PC-3 (cell line): ENCODE data around the gene SMPX. TPM values are rescaled to one million over a fixed set of nuclear protein-coding genes. Genes with fewer than 3 reads are reported as not detected.
A peak's percentile ranks its signal among the peaks of the same experiment; 100 is the strongest.
"Not testable (repeated sequence)": the region's sequence is repeated elsewhere in the genome, so short reads cannot be mapped to it uniquely, and the experiment has no call there.

Source experiments
- ATAC-seq: fragments of 200-7000 bp; cut with Tn5 transposase; 2 replicates; pipeline ENCODE4 v1.9.1; 2020; ENCODE audit warnings: mild to moderate bottlenecking, moderate library complexity
- BruUV-seq: library from RNA; stranded (reverse); fragments of 400-500 nt; replicated peaks from 2 replicates; lab custom pipeline; 2021; lab: Mats Ljungman, UMichigan
- CTCF ChIA-PET: fragments of 300-600 bp; sonication (Branson Sonifier 250); formaldehyde crosslinking; loops from one replicate; lab custom pipeline; 2022; ENCODE audit warnings: antibody characterized with exemption; lab: Charles Lee
- POLR2A ChIA-PET: fragments of 300-600 bp; sonication (Branson Sonifier 250); formaldehyde crosslinking; loops from one replicate; lab custom pipeline; 2022; ENCODE audit warnings: antibody characterized with exemption; ENCODE audit not compliant: unreplicated experiment; lab: Charles Lee
- DNase-seq: peaks from one replicate; pipeline ENCODE4 v3.0.0-alpha.2; 2015
- H2AFZ ChIP-seq: fragments of 300-600 bp; sonication (generic); 2 replicates; pipeline ENCODE4 v1.6.0; 2016; ENCODE audit warnings: antibody characterized with exemption, low read length
- H3F3A ChIP-seq: fragments of 300-600 bp; sonication (generic); one replicate; pipeline ENCODE4 v1.6.0; 2017; ENCODE audit warnings: antibody characterized with exemption, low read length, control low read depth, mild to moderate bottlenecking; ENCODE audit not compliant: unreplicated experiment
- H3K27ac ChIP-seq: fragments of 300-600 bp; sonication (generic); 2 replicates; pipeline ENCODE4 v1.5.1; 2016; ENCODE audit warnings: mild to moderate bottlenecking, low read length
- H3K27me3 ChIP-seq: fragments of 300-600 bp; sonication (generic); 2 replicates; pipeline ENCODE4 v1.6.1; 2016; ENCODE audit warnings: low read length, mixed read lengths
- H3K36me3 ChIP-seq: fragments of 300-600 bp; sonication (generic); 2 replicates; pipeline ENCODE4 v1.6.1; 2016; ENCODE audit warnings: low read depth, mixed run types, low read length, mixed read lengths
- H3K4me1 ChIP-seq: fragments of 300-600 bp; sonication (generic); 2 replicates; pipeline ENCODE4 v1.5.1; 2016; ENCODE audit warnings: low read length; ENCODE audit not compliant: insufficient read depth
- H3K4me2 ChIP-seq: fragments of 300-600 bp; sonication (generic); 2 replicates; pipeline ENCODE4 v1.6.0; 2016; ENCODE audit warnings: low read length
- H3K4me3 ChIP-seq: fragments of 300-600 bp; sonication (generic); 2 replicates; pipeline ENCODE4 v1.5.1; 2016; ENCODE audit warnings: mild to moderate bottlenecking, low read length, mixed read lengths
- H3K79me2 ChIP-seq: fragments of 300-600 bp; sonication (generic); 2 replicates; pipeline ENCODE4 v1.6.1; 2017; ENCODE audit warnings: low read length, mixed read lengths
- H3K9ac ChIP-seq: fragments of 300-600 bp; sonication (generic); 2 replicates; pipeline ENCODE4 v1.6.0; 2016; ENCODE audit warnings: mild to moderate bottlenecking, low read length
- H3K9me2 ChIP-seq: fragments of 300-600 bp; sonication (generic); replicated peaks from 2 replicates; pipeline ENCODE4 v1.6.1; 2016; ENCODE audit warnings: mixed run types, low read length, mixed read lengths
- H3K9me3 ChIP-seq: fragments of 300-600 bp; sonication (generic); 2 replicates; pipeline ENCODE4 v1.6.1; 2016; ENCODE audit warnings: low read length, mixed read lengths
- H4K20me1 ChIP-seq: fragments of 300-600 bp; sonication (generic); 2 replicates; pipeline ENCODE4 v1.6.1; 2016; ENCODE audit warnings: low read length, mixed read lengths
- CTCF ChIP-seq: fragments of 300-600 bp; sonication (generic); conservative IDR thresholded peaks from 2 replicates; pipeline ENCODE4 v1.5.1; 2017; ENCODE audit warnings: antibody characterized with exemption, low read depth, mild to moderate bottlenecking, low read length
- EZH2 ChIP-seq: fragments of 300-600 bp; sonication (generic); IDR thresholded peaks from one replicate; pipeline ENCODE4 v1.6.1; 2017; ENCODE audit warnings: antibody characterized with exemption, mild to moderate bottlenecking, low read length; ENCODE audit not compliant: unreplicated experiment
- EZH2phosphoT487 ChIP-seq: fragments of 300-600 bp; sonication (generic); IDR thresholded peaks from 2 replicates; pipeline ENCODE4 v1.6.1; 2018; ENCODE audit warnings: mild to moderate bottlenecking, antibody characterized with exemption, low read length, borderline replicate concordance
- intact Hi-C: fragments of 100-400 bp; cut with micrococcal nuclease; formaldehyde crosslinking; loops from 2 replicates; pipeline ENCODE4 v1.9.0; 2023
- total RNA-seq: library from RNA; depleted of rRNA; stranded (reverse); fragments of >200 nt; gene quantifications from 2 replicates; pipeline ENCODE4 v1.2.3, GENCODE V29; 2014

The SMPX gene
- total RNA-seq, 1 experiment from 2014 or later, result not detected

- no TSS peak for BruUV-seq
- no peak overlapping the region for H3K27ac ChIP-seq
These were observed 21.2 kb upstream of the SMPX start for GRCh38 chrX:21779095-21779494.

GRCh38 chrX:21778236-21778635 is 20.3 kb upstream of the SMPX start:
- Histone ChIP-seq H4K20me1 (no peaks in the 10 kb centered on the region), H3K4me3 (no peak overlapping the region), H3K27ac (no peak overlapping the region), H3K36me3 (no peaks in the 10 kb centered on the region), H3K9me2 (no peaks in the 10 kb centered on the region), H3K9ac (no peak overlapping the region), H3K27me3 (no peaks in the 10 kb centered on the region), H3K9me3 (no peaks in the 10 kb centered on the region), H2AFZ (no peak overlapping the region), H3K4me2 (no peak overlapping the region), H3F3A (no peaks in the 10 kb centered on the region), H3K79me2 (no peaks in the 10 kb centered on the region), H3K4me1 (no peaks in the 10 kb centered on the region)
- POLR2A ChIA-PET, result no interaction called here
- CTCF ChIA-PET, result no interaction called here
- TF ChIP-seq CTCF (no peak), EZH2 (no peak), EZH2phosphoT487 (no peak)
- no TSS peak for BruUV-seq
- no peak for DNase-seq
- ATAC-seq, result no peak
- intact Hi-C loops, result no loop called here

More at GRCh38 chrX:21779095-21779494, 21.2 kb upstream of the SMPX start:
- no peaks in the 10 kb centered on the region for H3K79me2 ChIP-seq
- H3K4me3 ChIP-seq, result no peak overlapping the region
- no peak for DNase-seq
- no peaks in the 10 kb centered on the region for H3K4me1 ChIP-seq
- TF ChIP-seq EZH2 (no peak), EZH2phosphoT487 (no peak), CTCF (no peak)
- ATAC-seq, result no peak
- intact Hi-C loops, result no loop called here
- no peak overlapping the region for H2AFZ ChIP-seq
- no peaks in the 10 kb centered on the region for H3K27me3 ChIP-seq
- no peak overlapping the region for H3K9ac ChIP-seq
- no peak overlapping the region for H3K4me2 ChIP-seq
- ChIA-PET CTCF (no interaction called here), POLR2A (no interaction called here)
- no peaks in the 10 kb centered on the region for H3K9me3 ChIP-seq
- no peaks in the 10 kb centered on the region for H4K20me1 ChIP-seq
- no peaks in the 10 kb centered on the region for H3K36me3 ChIP-seq
- H3F3A ChIP-seq, result no peaks in the 10 kb centered on the region
- no peaks in the 10 kb centered on the region for H3K9me2 ChIP-seq

GRCh38 chrX:21775128-21775527 is 17.2 kb upstream of the SMPX start:
- H4K20me1 ChIP-seq, H2AFZ ChIP-seq, BruUV-seq, H3K79me2 ChIP-seq, H3K9me3 ChIP-seq, POLR2A ChIA-PET, H3K27ac ChIP-seq, H3K9ac ChIP-seq, H3K4me3 ChIP-seq, ATAC-seq, H3K4me2 ChIP-seq, intact Hi-C loops, H3K36me3 ChIP-seq, CTCF ChIA-PET, H3K27me3 ChIP-seq, H3F3A ChIP-seq, H3K9me2 ChIP-seq: not testable (repeated sequence)
- peaks cover 11% of the 10 kb centered on the region; the same call in 1 of the 2 replicates for H3K4me1 ChIP-seq
- DNase-seq, result peak; percentile 22

- DNase-seq, H3K9me3 ChIP-seq, CTCF ChIA-PET, POLR2A ChIA-PET, H3K27me3 ChIP-seq, H3K4me3 ChIP-seq, ATAC-seq, H3K27ac ChIP-seq, H3K79me2 ChIP-seq, H3K9ac ChIP-seq, BruUV-seq, H3K36me3 ChIP-seq, H3K4me2 ChIP-seq, H4K20me1 ChIP-seq, H3F3A ChIP-seq, H2AFZ ChIP-seq, H3K9me2 ChIP-seq, intact Hi-C loops: not testable (repeated sequence)
- H3K4me1 ChIP-seq, result peaks cover 15% of the 10 kb centered on the region; the same call in 1 of the 2 replicates
These were observed 15.1 kb upstream of the SMPX start for GRCh38 chrX:21773036-21773435.
